Measurements from ENCODE around the gene NMD3. TPM values are rescaled to one million over a fixed set of nuclear protein-coding genes. Genes with fewer than 3 reads are reported as not detected.

Gene NMD3
- total and polyA plus RNA-seq, 2 of the 4 experiments (the other 2 are of a cell fraction) = 33.8 to 95.0 TPM

- ATAC-seq (ENCODE audit: low read depth) (no peak), DNase-seq (no peak)
- H4K5ac ChIP-seq (ENCODE audit: low read depth, low read length) = no peak overlapping the region
- H2BK5ac ChIP-seq (ENCODE audit: low read depth, low read length, poor library complexity, severe bottlenecking) = no peak overlapping the region
- H4K20me1 ChIP-seq (ENCODE audit: insufficient read depth, low read length) = no peaks in the 10 kb centered on the region
- no peaks in the 10 kb centered on the region for H3K27me3 ChIP-seq (ENCODE audit: control insufficient read depth, insufficient read depth, low read length)
- 0 out of 2 replicates have a peak, but pooled peaks cover 2% of the 10 kb centered on the region for H3K9me1 ChIP-seq (ENCODE audit: insufficient read depth, low read length)
- TF ChIP-seq MAFK (IDR thresholded peaks at IDR 0.05; ENCODE audit: low read depth, low read length) (no peak), POLR2A (IDR thresholded peaks at IDR 0.05; ENCODE audit: low read depth, low read length) (no peak), SMC3 (IDR thresholded peaks at IDR 0.05; ENCODE audit: low read depth, low read length) (no peak), RAD21 (IDR thresholded peaks at IDR 0.05; ENCODE audit: low read length) (no peak), CHD1 (IDR thresholded peaks at IDR 0.05; ENCODE audit: low read depth, low read length) (no peak)
- H3K14ac ChIP-seq (replicated peaks; ENCODE audit: low read depth, low read length) = no peak overlapping the region
- H3K27ac ChIP-seq (ENCODE audit: insufficient read depth, low read length) = no peak overlapping the region
- H2BK120ac ChIP-seq (ENCODE audit: low read depth, low read length) = no peak overlapping the region
- H3K4ac ChIP-seq (ENCODE audit: low read depth, low read length) = no peak overlapping the region
- CTCF ChIA-PET = interaction anchor here (0.9 kb wide), 1 partner anchor 132 kb away, joined by 3 read pairs; no protein-coding TSS in a partner anchor
- H4K91ac ChIP-seq (ENCODE audit: insufficient read depth, low read depth, low read length) = no peak overlapping the region
- intact Hi-C loops (cut with micrococcal nuclease) = no loop called here
- in situ Hi-C loops (cut with MboI; ENCODE audit: low sequenced_read_pairs) = no loop called here
- H2BK15ac ChIP-seq (ENCODE audit: low read depth, low read length) = no peak overlapping the region
- H3K36me3 ChIP-seq (ENCODE audit: control insufficient read depth, insufficient read depth, low read length) = no peaks in the 10 kb centered on the region
- no peaks in the 10 kb centered on the region for H3K4me1 ChIP-seq (ENCODE audit: control insufficient read depth, insufficient read depth, low read length)
- no peaks in the 10 kb centered on the region for H3K9me3 ChIP-seq (ENCODE audit: control insufficient read depth, insufficient read depth, low read length)
- no peak overlapping the region for H4K8ac ChIP-seq (ENCODE audit: low read depth in 2 of 2, low read length in 2 of 2)
- no peak overlapping the region for H2AK9ac ChIP-seq (replicated peaks; ENCODE audit: low read depth, low read length, poor library complexity)
- POLR2A ChIA-PET (ENCODE audit: unreplicated experiment) = no interaction called here
- H3K23ac ChIP-seq (ENCODE audit: low read depth, low read length) = no peak overlapping the region
- no TSS peak for BruUV-seq (replicated peaks)
- H3K18ac ChIP-seq (ENCODE audit: low read depth, low read length) = no peak overlapping the region
- H3K56ac ChIP-seq (ENCODE audit: extremely low read depth, insufficient read depth, low read length) = no peak overlapping the region
- H2AFZ ChIP-seq (replicated peaks; ENCODE audit: low read length, poor library complexity) = no peak overlapping the region
- H2BK20ac ChIP-seq (ENCODE audit: low read depth, low read length) = no peak overlapping the region
- dilution Hi-C loops (cut with HindIII; ENCODE audit: low sequenced_read_pairs, unreplicated experiment) = no loop called here
- no peak overlapping the region for H3K4me2 ChIP-seq (ENCODE audit: low read depth, low read length)
- no peak overlapping the region for H3K9ac ChIP-seq (ENCODE audit: low read depth, low read length)
- no peak overlapping the region for H3K4me3 ChIP-seq (ENCODE audit: insufficient read depth, low read depth, low read length)
- no CpG with 5 or more reads among the region's 5 CpGs for WGBS, 2 experiments (ENCODE audit: extremely low coverage in 2 of 2, insufficient read length in 1 of 2)
- H3K79me1 ChIP-seq (ENCODE audit: low read depth in 1 of 2, low read length in 2 of 2) = no peaks in the 10 kb centered on the region
- no peak overlapping the region for H2AK5ac ChIP-seq (ENCODE audit: low read depth, low read length)
These were observed 70.2 kb downstream of the NMD3 start for GRCh38 chr3:161291191-161291901.
